Heart left ventricle (tissue), 16 donors: ENCODE measurements around the gene GCLC. TPM values are rescaled to one million over a fixed set of nuclear protein-coding genes. Genes with fewer than 3 reads are reported as not detected.

Source experiments
- ATAC-seq, 4 donors: fragments of 200-7000 bp; cut with Tn5 transposase; one replicate each; pipeline ENCODE4 v1.9.1; 2020 to 2022; ENCODE audit warnings: moderate library complexity in 4 of 4, mild to moderate bottlenecking in 3 of 4, moderate number of reproducible peaks in 1 of 4
- DNase-seq, 5 donors: peaks; one replicate each; pipeline ENCODE4 v3.0.0-alpha.2; 2020
- H3K27ac ChIP-seq, 12 donors: fragments of 200-600 bp; sonication (generic) in 4 of 12; one replicate each; pipeline versions ENCODE4 v1.5.0 to v1.8.0; 2016 to 2022; ENCODE audit warnings: mild to moderate bottlenecking in 2 of 12
- H3K27me3 ChIP-seq, 9 donors: fragments of 200-600 bp; sonication (generic) in 2 of 9; one replicate each; pipeline versions ENCODE4 v1.5.1 to v1.8.0; 2016 to 2022; ENCODE audit warnings: mild to moderate bottlenecking in 3 of 9
- H3K36me3 ChIP-seq, 9 donors: fragments of 200-600 bp; sonication (generic) in 2 of 9; one replicate each; pipeline versions ENCODE4 v1.5.0 to v1.8.0; 2018 to 2022; ENCODE audit warnings: mild to moderate bottlenecking in 2 of 9
- H3K4me1 ChIP-seq, 12 donors: fragments of 200-600 bp; sonication (generic) in 4 of 12; one replicate each; pipeline versions ENCODE4 v1.5.0 to v1.8.0; 2016 to 2022; ENCODE audit warnings: mild to moderate bottlenecking in 3 of 12
- H3K4me3 ChIP-seq, 12 donors: fragments of 200-600 bp; sonication (generic) in 4 of 12; one replicate each; pipeline versions ENCODE4 v1.5.0 to v1.8.0; 2017 to 2022; ENCODE audit warnings: mild to moderate bottlenecking in 9 of 12, moderate library complexity in 4 of 12
- H3K9me3 ChIP-seq, 12 donors: fragments of 200-600 bp; sonication (generic) in 4 of 12; one replicate each; pipeline versions ENCODE4 v1.5.0 to v1.8.0; 2016 to 2022; ENCODE audit warnings: mild to moderate bottlenecking in 1 of 12
- CTCF ChIP-seq, 12 donors: fragments of 200-600 bp; sonication (generic) in 4 of 12; IDR thresholded peaks; one replicate each; pipeline versions ENCODE4 v1.5.0 to v1.8.0; 2018 to 2022; ENCODE audit warnings: antibody characterized with exemption in 12 of 12, mild to moderate bottlenecking in 5 of 12
- POLR2A ChIP-seq, 2 donors: fragments of 450-650 bp; IDR thresholded peaks; one replicate each; pipeline ENCODE4 v1.6.1; 2017; ENCODE audit warnings: antibody characterized with exemption in 2 of 2, mild to moderate bottlenecking in 2 of 2, moderate library complexity in 2 of 2
- WGBS, 4 donors: extraction: QIAGEN DNeasy Blood & Tissue Kit in 2 of 4; methylation state at CpG; one replicate each; pipeline versions ENCODE4 v1.1.5 to v1.1.7; 2013 to 2018; 5-methylcytosine and 5-hydroxymethylcytosine counted together
- intact Hi-C, 10 donors: fragments of 100-400 bp; cut with DNase I; formaldehyde crosslinking; loops; one replicate each; pipeline versions ENCODE4 v1.11.1 to v1.14.2; 2022
- polyA plus RNA-seq, 2 donors: library from polyadenylated mRNA; stranded (reverse); fragments of 200-250 nt; gene quantifications; one replicate each; pipeline ENCODE4 v1.2.3, GENCODE V29; 2013
- total RNA-seq, 9 donors: library from RNA; depleted of rRNA in 2 of 9; stranded (reverse); fragments of >200 nt in 2 of 9; fragmentation: NEBNext Ultra II Directional in 3 of 9; extraction: Animal tissue kit (Norgen Biotek cat#: 25700) in 3 of 9; gene quantifications; one replicate each; pipeline versions ENCODE4 v1.1.0 to v1.2.4, GENCODE V29; 2016 to 2023
- donor health status: ischemic (EF 13 %, LVEDD 7.1; RV severe dilation, severe dysfunction).
- donor health status: healthy with polysubstance abuse.
- donor health status: DM: no; HTN: yes; CAD: no.
- donor health status: DM: no; HTN: no; CAD: no.
- donor health status: ischemic (EF 25% LVEDD 6.9; RV normal size, moderate dysfunction).
- donor health status: ischemic (EF 25% LVEDD 5.7; RV mildly dilated, moderate dysfunction).
- donor health status: healthy.
- donor health status: DM: yes; HTN: yes; CAD: no.
- donor health status: ischemic (EF 35%, LVEDD 5.7; RV mildly dilated, moderate dysfunction).
- donor health status: nonischemic (EF 11% LVEDD 7.7; RV severe dilation, severe dysfunction).
- donor health status: DM: yes; HTN: yes; CAD: no.
- donor health status: PGD.
- donor health status: ischemic (EF 29% LVEDD 5.4; RV normal size, mild dysfunction).
- donor health status: nonischemic (EF 23%, LVEDD 6.1; RV moderate dilation, normal function).

Gene GCLC
- total and polyA plus RNA-seq, 11 donors: 8.1 to 42.9 (median 29.3) TPM

GRCh38 chr6:53498649-53499048 lies 46.3 kb downstream of the GCLC start:
- peaks cover 0 to 1% (median 0%) of the 10 kb centered on the region in 12 donors for H3K4me1 ChIP-seq
- 85 to 96% (median 92%) methylated on average over 6 of the region's 6 CpGs for WGBS, 4 donors
- no peak overlapping the region for H3K4me3 ChIP-seq
- H3K27ac ChIP-seq: no peak overlapping the region
- TF ChIP-seq CTCF (IDR thresholded peaks at IDR 0.05): no peak
- TF ChIP-seq POLR2A (IDR thresholded peaks at IDR 0.05): no peak
- ATAC-seq (no peak), DNase-seq (no peak)
- H3K27me3 ChIP-seq: no peaks in the 10 kb centered on the region
- H3K36me3 ChIP-seq: peaks cover 0 to 70% (median 55%) of the 10 kb centered on the region in 9 donors
- intact Hi-C loops: loop anchor here in 3 of 10 donors (5.0 kb wide), 3 partner anchors 144 to 229 kb away; no protein-coding TSS in a partner anchor
- no peaks in the 10 kb centered on the region for H3K9me3 ChIP-seq

- 69 to 96% (median 93%) methylated on average over 2 of the region's 2 CpGs for WGBS, 4 donors
- TF ChIP-seq CTCF (IDR thresholded peaks at IDR 0.05): no peak
- no peak for TF ChIP-seq POLR2A (IDR thresholded peaks at IDR 0.05)
- intact Hi-C loops: loop anchor here in 3 of 10 donors (5.0 kb wide), 3 partner anchors 144 to 229 kb away; no protein-coding TSS in a partner anchor
- ATAC-seq: no peak
- H3K36me3 ChIP-seq: peaks cover 0 to 62% (median 47%) of the 10 kb centered on the region in 9 donors
- H3K4me1 ChIP-seq: peaks cover 0 to 7% (median 0%) of the 10 kb centered on the region in 12 donors
- no peak for DNase-seq
- H3K4me3 ChIP-seq: no peak overlapping the region
- no peaks in the 10 kb centered on the region for H3K27me3 ChIP-seq
- H3K9me3 ChIP-seq: no peaks in the 10 kb centered on the region
- H3K27ac ChIP-seq: no peak overlapping the region
Observed at GRCh38 chr6:53497905-53498304, 47.0 kb downstream of the GCLC start.

GRCh38 chr6:53496797-53497375 lies 48.0 kb downstream of the GCLC start:
- intact Hi-C loops: loop anchor here in 3 of 10 donors (5.0 kb wide), 3 partner anchors 145 to 230 kb away; no protein-coding TSS in a partner anchor
- no peaks in the 10 kb centered on the region for H3K27me3 ChIP-seq
- ATAC-seq (no peak), DNase-seq (no peak)
- TF ChIP-seq CTCF (IDR thresholded peaks at IDR 0.05) (no peak), POLR2A (IDR thresholded peaks at IDR 0.05) (no peak)
- WGBS, 4 donors: 53 to 84% (median 78%) methylated on average over 5 of the region's 5 CpGs
- H3K27ac ChIP-seq: peak overlapping the region in 1 of 12 donors; percentile 21
- H3K4me1 ChIP-seq: peaks cover 0 to 10% (median 0%) of the 10 kb centered on the region in 12 donors
- H3K9me3 ChIP-seq: no peaks in the 10 kb centered on the region
- H3K4me3 ChIP-seq: no peak overlapping the region
- peaks cover 0 to 53% (median 37%) of the 10 kb centered on the region in 9 donors for H3K36me3 ChIP-seq
